Esophagus squamous epithelium (tissue), 4 donors: Measurements from ENCODE around the gene PREX1.

ENCODE experiments used
- POLR2A ChIP-seq, 4 donors: fragments of 450-650 bp; IDR thresholded peaks; one replicate each; pipeline ENCODE4 v1.6.1; 2017; ENCODE audit warnings: antibody characterized with exemption in 4 of 4, mild to moderate bottlenecking in 4 of 4, moderate library complexity in 3 of 4
- TF ChIP-seq, protein P1 (sequence below), 6 experiments: fragments of 450-650 bp in 4 of 6; fragments of 200-600 bp in 2 of 6; sonication (generic) in 2 of 6; IDR thresholded peaks; one replicate each; pipeline ENCODE4 v1.5.1; 2016 to 2019; ENCODE audit warnings: antibody characterized with exemption in 6 of 6, mild to moderate bottlenecking in 4 of 6, moderate library complexity in 4 of 6

DNA sequence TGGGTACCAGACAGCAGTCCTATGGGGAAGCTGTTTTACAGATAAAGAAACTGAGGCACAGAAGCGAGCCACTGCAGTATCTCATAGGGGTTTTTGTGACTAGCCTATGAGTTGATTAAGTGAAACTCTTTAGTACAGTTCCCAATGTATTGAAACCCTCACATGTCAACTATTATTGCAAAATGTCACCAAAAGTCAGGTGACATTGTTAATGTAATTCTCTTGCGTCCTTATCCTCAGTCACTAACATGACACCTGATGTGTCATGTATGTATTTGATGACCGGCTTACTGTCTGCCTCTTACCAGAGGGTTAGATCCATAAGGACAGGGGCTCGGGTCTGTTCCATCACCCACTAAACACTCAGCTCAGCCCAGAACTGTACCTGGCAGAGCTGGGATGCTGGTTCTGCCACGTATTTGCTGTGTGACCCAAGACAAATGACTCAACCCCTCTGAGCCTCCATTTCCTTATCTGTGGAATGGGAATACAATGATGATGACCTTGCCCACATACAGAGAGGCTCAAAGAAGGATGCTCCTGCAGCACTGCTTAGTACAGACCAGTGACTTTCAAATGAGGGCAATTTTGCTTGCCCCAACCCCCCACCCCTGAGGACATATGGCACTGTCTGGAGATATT, 32.9 kb downstream of the PREX1 start:
- TF ChIP-seq, protein P1, sequence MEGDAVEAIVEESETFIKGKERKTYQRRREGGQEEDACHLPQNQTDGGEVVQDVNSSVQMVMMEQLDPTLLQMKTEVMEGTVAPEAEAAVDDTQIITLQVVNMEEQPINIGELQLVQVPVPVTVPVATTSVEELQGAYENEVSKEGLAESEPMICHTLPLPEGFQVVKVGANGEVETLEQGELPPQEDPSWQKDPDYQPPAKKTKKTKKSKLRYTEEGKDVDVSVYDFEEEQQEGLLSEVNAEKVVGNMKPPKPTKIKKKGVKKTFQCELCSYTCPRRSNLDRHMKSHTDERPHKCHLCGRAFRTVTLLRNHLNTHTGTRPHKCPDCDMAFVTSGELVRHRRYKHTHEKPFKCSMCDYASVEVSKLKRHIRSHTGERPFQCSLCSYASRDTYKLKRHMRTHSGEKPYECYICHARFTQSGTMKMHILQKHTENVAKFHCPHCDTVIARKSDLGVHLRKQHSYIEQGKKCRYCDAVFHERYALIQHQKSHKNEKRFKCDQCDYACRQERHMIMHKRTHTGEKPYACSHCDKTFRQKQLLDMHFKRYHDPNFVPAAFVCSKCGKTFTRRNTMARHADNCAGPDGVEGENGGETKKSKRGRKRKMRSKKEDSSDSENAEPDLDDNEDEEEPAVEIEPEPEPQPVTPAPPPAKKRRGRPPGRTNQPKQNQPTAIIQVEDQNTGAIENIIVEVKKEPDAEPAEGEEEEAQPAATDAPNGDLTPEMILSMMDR (IDR thresholded peaks at IDR 0.05), result no peak
- no peak for TF ChIP-seq POLR2A (IDR thresholded peaks at IDR 0.05)
